Neural cell (in vitro differentiated cells): ENCODE data around the gene CRTAP. TPM values are rescaled to one million over a fixed set of nuclear protein-coding genes. Genes with fewer than 3 reads are reported as not detected.

Source experiments
- H2AFZ ChIP-seq: fragments of 200-600, 300-800 bp; sonication (generic), shearing (Covaris generic); 2 replicates; pipeline ENCODE4 v1.6.0; 2014; ENCODE audit warnings: low read depth, mild to moderate bottlenecking, antibody characterized with exemption, low read length, moderate library complexity
- H3F3A ChIP-seq: fragments of 200-600 bp; shearing (Covaris generic); 2 replicates; pipeline ENCODE4 v1.6.1; 2016; ENCODE audit warnings: mild to moderate bottlenecking, moderate library complexity, mixed read lengths, antibody characterized with exemption, low read length; ENCODE audit not compliant: insufficient read depth, poor library complexity, severe bottlenecking
- H3K27ac ChIP-seq: fragments of 200-600, 300-800 bp; sonication (generic), shearing (Covaris generic); 2 replicates; pipeline ENCODE4 v1.5.1; 2014; ENCODE audit warnings: mild to moderate bottlenecking, low read length, moderate library complexity
- H3K27me3 ChIP-seq: fragments of 300-800, 200-600 bp; sonication (generic), shearing (Covaris generic); 2 replicates; pipeline ENCODE4 v1.6.0; 2014; ENCODE audit warnings: mild to moderate bottlenecking, low read depth, low read length, moderate library complexity; ENCODE audit not compliant: insufficient read depth
- H3K36me3 ChIP-seq: fragments of 300-800, 200-600 bp; sonication (generic), shearing (Covaris generic); 2 replicates; pipeline ENCODE4 v1.5.1; 2014; ENCODE audit warnings: mild to moderate bottlenecking, antibody characterized with exemption, low read length, moderate library complexity; ENCODE audit not compliant: insufficient read depth
- H3K4me2 ChIP-seq: fragments of 300-800, 200-600 bp; sonication (generic), shearing (Covaris generic); 2 replicates; pipeline ENCODE4 v1.6.0; 2014; ENCODE audit warnings: mild to moderate bottlenecking, low read length
- H3K4me3 ChIP-seq: fragments of 300-800, 200-600 bp; sonication (generic), shearing (Covaris generic); 2 replicates; pipeline ENCODE4 v1.5.1; 2014; ENCODE audit warnings: mild to moderate bottlenecking, low read length, moderate library complexity
- H3K79me2 ChIP-seq: fragments of 200-600 bp; shearing (Covaris generic); replicated peaks from 2 replicates; pipeline ENCODE4 v1.6.0; 2014; ENCODE audit warnings: mild to moderate bottlenecking, low read length, moderate library complexity; ENCODE audit not compliant: insufficient read depth
- H3K9ac ChIP-seq: fragments of 300-800, 200-600 bp; sonication (generic), shearing (Covaris generic); 2 replicates; pipeline ENCODE4 v1.6.1; 2016; ENCODE audit warnings: mild to moderate bottlenecking, low read length, mixed read lengths
- H3K9me2 ChIP-seq: fragments of 200-600 bp; shearing (Covaris generic); 2 replicates; pipeline ENCODE4 v1.6.1; 2016; ENCODE audit warnings: mild to moderate bottlenecking, low read length, mixed read lengths; ENCODE audit not compliant: insufficient read depth
- H3K9me3 ChIP-seq: fragments of 200-600, 300-800 bp; sonication (generic), shearing (Covaris generic); 2 replicates; pipeline ENCODE4 v1.6.1; 2016; ENCODE audit warnings: mild to moderate bottlenecking, mixed run types, low read length, moderate library complexity, mixed read lengths
- H4K20me1 ChIP-seq: fragments of 200-600 bp; shearing (Covaris generic); 2 replicates; pipeline ENCODE4 v1.6.1; 2016; ENCODE audit warnings: mild to moderate bottlenecking, mixed run types; ENCODE audit not compliant: insufficient read depth
- CTCF ChIP-seq: fragments of 450-650 bp; IDR thresholded peaks from 2 replicates; pipeline ENCODE4 v1.5.1; 2014; ENCODE audit warnings: antibody characterized with exemption, mild to moderate bottlenecking, moderate library complexity; ENCODE audit not compliant: poor library complexity, severe bottlenecking
- EP300 ChIP-seq: fragments of 450-650 bp; conservative IDR thresholded peaks from 2 replicates; pipeline ENCODE4 v1.6.1; 2014; ENCODE audit warnings: antibody characterized with exemption, mild to moderate bottlenecking, moderate library complexity; ENCODE audit not compliant: poor library complexity, severe bottlenecking
- EZH2 ChIP-seq: fragments of 200-600, 300-800 bp; shearing (Covaris generic), sonication (generic); IDR thresholded peaks from 2 replicates; pipeline ENCODE4 v1.6.1; 2014; ENCODE audit warnings: antibody characterized with exemption, low read length, borderline replicate concordance, mild to moderate bottlenecking; ENCODE audit not compliant: insufficient read depth, poor library complexity, severe bottlenecking
- MXI1 ChIP-seq: fragments of 450-650 bp; conservative IDR thresholded peaks from 2 replicates; pipeline ENCODE4 v1.6.1; 2014; ENCODE audit warnings: antibody characterized with exemption, mild to moderate bottlenecking; ENCODE audit not compliant: poor library complexity, severe bottlenecking
- POLR2AphosphoS5 ChIP-seq: IDR thresholded peaks from 2 replicates; pipeline ENCODE4 v1.6.1; 2012
- RAD21 ChIP-seq: fragments of 450-650 bp; conservative IDR thresholded peaks from 2 replicates; pipeline ENCODE4 v1.6.1; 2014; ENCODE audit warnings: antibody characterized with exemption, mild to moderate bottlenecking, moderate library complexity
- REST ChIP-seq: IDR thresholded peaks from 2 replicates; pipeline ENCODE4 v1.6.1; 2012; ENCODE audit warnings: borderline replicate concordance
- SMC3 ChIP-seq: fragments of 450-650 bp; conservative IDR thresholded peaks from 2 replicates; pipeline ENCODE4 v1.6.1; 2014; ENCODE audit warnings: antibody characterized with exemption, mild to moderate bottlenecking, moderate library complexity; ENCODE audit not compliant: poor library complexity
- TAF1 ChIP-seq: IDR thresholded peaks from 2 replicates; pipeline ENCODE4 v1.6.1; 2012; ENCODE audit warnings: low read depth
- polyA plus RNA-seq: library from polyadenylated mRNA; depleted of rRNA; stranded (reverse); fragments of >200 nt; gene quantifications from 2 replicates; pipeline ENCODE4 v1.2.3, GENCODE V29; 2014

The CRTAP gene
- polyA plus RNA-seq, 1 donor from 2014 or later = 7.1 TPM

GRCh38 chr3:33152363-33153360 is 38.8 kb downstream of the CRTAP start:
- Histone ChIP-seq H3K27ac (no peak overlapping the region), H2AFZ (no peak overlapping the region), H3K9ac (no peak overlapping the region), H3F3A (no peaks in the 10 kb centered on the region), H3K79me2 (no peaks in the 10 kb centered on the region), H3K9me3 (no peaks in the 10 kb centered on the region), H3K27me3 (no peaks in the 10 kb centered on the region), H3K4me2 (no peak overlapping the region), H3K9me2 (no peaks in the 10 kb centered on the region), H4K20me1 (no peaks in the 10 kb centered on the region), H3K4me3 (no peak overlapping the region), H3K36me3 (no peaks in the 10 kb centered on the region)
- TF ChIP-seq POLR2AphosphoS5 (no peak), SMC3 (no peak)

GRCh38 chr3:33153782-33154181 is 40.0 kb downstream of the CRTAP start:
- H3K4me2 ChIP-seq = no peak overlapping the region
- H3K9me2 ChIP-seq = no peaks in the 10 kb centered on the region
- no peaks in the 10 kb centered on the region for H3K27me3 ChIP-seq
- no peak overlapping the region for H2AFZ ChIP-seq
- H3K4me3 ChIP-seq = no peak overlapping the region
- H3K36me3 ChIP-seq = no peaks in the 10 kb centered on the region
- H3K9ac ChIP-seq = no peak overlapping the region
- no peaks in the 10 kb centered on the region for H3K79me2 ChIP-seq
- H3K27ac ChIP-seq = no peak overlapping the region
- TF ChIP-seq REST (no peak), POLR2AphosphoS5 (no peak), SMC3 (no peak), RAD21 (no peak), EZH2 (no peak), EP300 (no peak), CTCF (no peak), MXI1 (no peak), TAF1 (no peak)
- H3K9me3 ChIP-seq = no peaks in the 10 kb centered on the region
- no peaks in the 10 kb centered on the region for H3F3A ChIP-seq
- H4K20me1 ChIP-seq = no peaks in the 10 kb centered on the region
